ENCODE data around the gene SNX25.

The SNX25 gene

GRCh38 chr4:185247151-185247550, 37.8 kb downstream of the SNX25 start:
- peaks cover 41% of the 10 kb centered on the region for H3K79me2 ChIP-seq (ENCODE audit: insufficient read depth, low read length)
- H3K4me3 ChIP-seq (ENCODE audit: low read depth, low read length, poor library complexity, severe bottlenecking), result no peak overlapping the region
- H3K4me2 ChIP-seq (ENCODE audit: low read length), result no peak overlapping the region

GRCh38 chr4:185248393-185249039, 39.1 kb downstream of the SNX25 start:
- Histone ChIP-seq H3K36me3 (ENCODE audit: insufficient read depth, low read length) (peaks cover 6% of the 10 kb centered on the region; the same call in 1 of the 2 replicates), H3K9me2 (ENCODE audit: low read depth, low read length) (no peaks in the 10 kb centered on the region), H4K20me1 (ENCODE audit: insufficient read depth, low read length) (no peaks in the 10 kb centered on the region), H3K4me1 (ENCODE audit: insufficient read depth, low read length, severe bottlenecking) (peaks cover 96% of the 10 kb centered on the region), H3K4me2 (ENCODE audit: low read length) (peak overlapping the region; percentile 36; the same call in 1 of the 2 replicates), H3K9ac (ENCODE audit: low read length) (no peak overlapping the region), H3K27ac (ENCODE audit: low read depth, low read length, poor library complexity, severe bottlenecking) (peak overlapping the region; percentile 77), H3K4me3 (ENCODE audit: low read depth, low read length, poor library complexity, severe bottlenecking) (no peak overlapping the region), H3F3A (ENCODE audit: insufficient read depth, low read length) (no peaks in the 10 kb centered on the region; the same call in 1 of the 2 replicates), H3K9me3 (ENCODE audit: low read length) (no peaks in the 10 kb centered on the region), H2AFZ (ENCODE audit: low read length) (no peak overlapping the region), H3K27me3 (ENCODE audit: insufficient read depth, low read length) (no peaks in the 10 kb centered on the region), H3K79me2 (ENCODE audit: insufficient read depth, low read length) (peaks cover 28% of the 10 kb centered on the region)
- TF ChIP-seq EZH2 (IDR thresholded peaks at IDR 0.05; ENCODE audit: borderline replicate concordance, low read length), result no peak
- no peak for TF ChIP-seq CTCF (IDR thresholded peaks at IDR 0.05; ENCODE audit: low read length)

More at GRCh38 chr4:185247151-185247550, 37.8 kb downstream of the SNX25 start:
- H3K27me3 ChIP-seq (ENCODE audit: insufficient read depth, low read length), result no peaks in the 10 kb centered on the region
- H4K20me1 ChIP-seq (ENCODE audit: insufficient read depth, low read length), result no peaks in the 10 kb centered on the region
- H3K36me3 ChIP-seq (ENCODE audit: insufficient read depth, low read length), result peaks cover 11% of the 10 kb centered on the region
- H2AFZ ChIP-seq (ENCODE audit: low read length), result no peak overlapping the region
- H3F3A ChIP-seq (ENCODE audit: insufficient read depth, low read length), result no peaks in the 10 kb centered on the region
- H3K9ac ChIP-seq (ENCODE audit: low read length), result no peak overlapping the region
- no peaks in the 10 kb centered on the region for H3K9me2 ChIP-seq (ENCODE audit: low read depth, low read length)
- H3K4me1 ChIP-seq (ENCODE audit: insufficient read depth, low read length, severe bottlenecking), result peaks cover 84% of the 10 kb centered on the region
- H3K9me3 ChIP-seq (ENCODE audit: low read length), result no peaks in the 10 kb centered on the region; the same call in 1 of the 2 replicates
- TF ChIP-seq CTCF (IDR thresholded peaks at IDR 0.05; ENCODE audit: low read length), result no peak
- no peak for TF ChIP-seq EZH2 (IDR thresholded peaks at IDR 0.05; ENCODE audit: borderline replicate concordance, low read length)
- peak overlapping the region; percentile 77 for H3K27ac ChIP-seq (ENCODE audit: low read depth, low read length, poor library complexity, severe bottlenecking)

GRCh38 chr4:185249105-185249504, 39.7 kb downstream of the SNX25 start:
- Histone ChIP-seq H3K27ac (ENCODE audit: low read depth, low read length, poor library complexity, severe bottlenecking) (peak overlapping the region; percentile 77), H3K4me3 (ENCODE audit: low read depth, low read length, poor library complexity, severe bottlenecking) (no peak overlapping the region), H4K20me1 (ENCODE audit: insufficient read depth, low read length) (no peaks in the 10 kb centered on the region), H3K27me3 (ENCODE audit: insufficient read depth, low read length) (no peaks in the 10 kb centered on the region), H2AFZ (ENCODE audit: low read length) (no peak overlapping the region), H3K9me3 (ENCODE audit: low read length) (no peaks in the 10 kb centered on the region), H3K36me3 (ENCODE audit: insufficient read depth, low read length) (peaks cover 6% of the 10 kb centered on the region; the same call in 1 of the 2 replicates), H3K9ac (ENCODE audit: low read length) (no peak overlapping the region), H3K79me2 (ENCODE audit: insufficient read depth, low read length) (peaks cover 22% of the 10 kb centered on the region), H3K4me2 (ENCODE audit: low read length) (peak overlapping the region; percentile 36; the same call in 1 of the 2 replicates), H3F3A (ENCODE audit: insufficient read depth, low read length) (no peaks in the 10 kb centered on the region; the same call in 1 of the 2 replicates), H3K4me1 (ENCODE audit: insufficient read depth, low read length, severe bottlenecking) (peaks cover 97% of the 10 kb centered on the region), H3K9me2 (ENCODE audit: low read depth, low read length) (no peaks in the 10 kb centered on the region)
- no peak for TF ChIP-seq EZH2 (IDR thresholded peaks at IDR 0.05; ENCODE audit: borderline replicate concordance, low read length)
- TF ChIP-seq CTCF (IDR thresholded peaks at IDR 0.05; ENCODE audit: low read length), result no peak
